ENCODE results near the gene RHOT2.

The RHOT2 gene

GRCh38 chr16:670485-671352 lies 2.8 kb downstream of the RHOT2 start:
- DNase-seq (ENCODE audit: low spot score) = no peak

- no peak for DNase-seq (ENCODE audit: low spot score)
Measured at GRCh38 chr16:671353-672131, 3.6 kb downstream of the RHOT2 start.

- no peak for DNase-seq (ENCODE audit: low spot score)
Measured at GRCh38 chr16:672371-672770, 4.4 kb downstream of the RHOT2 start.

- DNase-seq (ENCODE audit: low spot score) = no peak
Measured at GRCh38 chr16:672851-673250, 4.9 kb downstream of the RHOT2 start.

GRCh38 chr16:673399-673991 lies 5.6 kb downstream of the RHOT2 start:
- no peak for DNase-seq (ENCODE audit: low spot score)

- DNase-seq (ENCODE audit: low spot score) = no peak
Measured at GRCh38 chr16:674214-674881, 6.4 kb downstream of the RHOT2 start.

- no peak for DNase-seq (ENCODE audit: low spot score)
Measured at GRCh38 chr16:674968-675883, 7.3 kb downstream of the RHOT2 start, which contains the start of gene RHBDL1. Gene RHBDL1 (plus strand): TSS chr16:675671. CDS start chr16:675791, 120 bp downstream.

- no peak for DNase-seq (ENCODE audit: low spot score)
Measured at GRCh38 chr16:675884-676564, 8.1 kb downstream of the RHOT2 start.

GRCh38 chr16:676565-676902 lies 8.6 kb downstream of the RHOT2 start:
- no peak for DNase-seq (ENCODE audit: low spot score)

- DNase-seq (ENCODE audit: low spot score) = no peak
Measured at GRCh38 chr16:676913-677312, 9.0 kb downstream of the RHOT2 start.

GRCh38 chr16:677316-678190 lies 9.6 kb downstream of the RHOT2 start:
- no peak for DNase-seq (ENCODE audit: low spot score)

- DNase-seq (ENCODE audit: low spot score) = no peak
Measured at GRCh38 chr16:678209-678857, 10.4 kb downstream of the RHOT2 start.

- peak; percentile 52 for DNase-seq (ENCODE audit: low spot score)
Measured at GRCh38 chr16:678858-679813, 11.2 kb downstream of the RHOT2 start.

GRCh38 chr16:679814-680624 lies 12.1 kb downstream of the RHOT2 start, which contains the start of gene STUB1:
Gene STUB1 (plus strand): TSS chr16:680410. CDS start chr16:680526, 116 bp downstream.
- DNase-seq (ENCODE audit: low spot score) = peak; percentile 92

GRCh38 chr16:680625-680945 lies 12.7 kb downstream of the RHOT2 start:
- no peak for DNase-seq (ENCODE audit: low spot score)

GRCh38 chr16:680967-681745 lies 13.2 kb downstream of the RHOT2 start:
- DNase-seq (ENCODE audit: low spot score) = no peak
